Adrenal gland (tissue), 12 donors: Measurements from ENCODE around the gene AMBP. TPM values are rescaled to one million over a fixed set of nuclear protein-coding genes. Genes with fewer than 3 reads are reported as not detected.

Source experiments
- DNase-seq, 7 donors: peaks; one replicate each; pipeline ENCODE4 v3.0.0-alpha.2; 2019 to 2020
- H3K27ac ChIP-seq, 5 donors: fragments of 200-600 bp; sonication (generic) in 4 of 5; 1 replicate in 3 of 5; 2 replicates in 2 of 5; pipeline versions ENCODE4 v1.5.1 to v1.8.0; 2016 to 2020; ENCODE audit warnings: mild to moderate bottlenecking in 1 of 5
- H3K27me3 ChIP-seq: fragments of 200-600 bp; 2 replicates; pipeline ENCODE4 v1.8.0; 2021
- H3K36me3 ChIP-seq, 2 donors: fragments of 200-600 bp; replicated peaks in 1 of 2; 1 replicate in 1 of 2; 2 replicates in 1 of 2; pipeline versions ENCODE4 v1.5.1 to v1.8.0; 2018 to 2022
- H3K4me1 ChIP-seq, 2 donors: fragments of 200-600 bp; replicated peaks in 1 of 2; 1 replicate in 1 of 2; 2 replicates in 1 of 2; pipeline versions ENCODE4 v1.5.1 to v1.8.0; 2018 to 2021
- H3K4me3 ChIP-seq, 4 donors: fragments of 200-600 bp; sonication (generic) in 3 of 4; one replicate each; pipeline ENCODE4 v1.5.1; 2016 to 2018
- H3K9me3 ChIP-seq, 3 donors: fragments of 200-600 bp; sonication (generic) in 1 of 3; replicated peaks in 1 of 3; 1 replicate in 2 of 3; 2 replicates in 1 of 3; pipeline versions ENCODE4 v1.5.1 to v1.8.0; 2016 to 2021
- POLR2A ChIP-seq, 2 donors: fragments of 450-650 bp; IDR thresholded peaks; one replicate each; pipeline ENCODE4 v1.6.1; 2017; ENCODE audit warnings: antibody characterized with exemption in 2 of 2, mild to moderate bottlenecking in 2 of 2, moderate library complexity in 1 of 2
- WGBS, 4 donors: extraction: QIAGEN DNeasy Blood & Tissue Kit in 2 of 4; methylation state at CpG; one replicate each; pipeline versions ENCODE4 v1.1.5 to v1.1.7; 2013 to 2017; 5-methylcytosine and 5-hydroxymethylcytosine counted together
- intact Hi-C, 2 donors: fragments of 100-400 bp; cut with DNase I; formaldehyde crosslinking; loops; one replicate each; pipeline versions ENCODE4 v1.14.1 to v1.15.0; 2022 to 2023
- polyA plus RNA-seq, 3 donors: library from polyadenylated mRNA; stranded (reverse); fragments of 200-250 nt in 2 of 3; fragments of 350-450 nt in 1 of 3; fragmentation: Illumina TruSeq in 1 of 3; extraction: RNeasy Lipid Tissue Mini Kit (QIAGEN cat#74804) in 1 of 3; gene quantifications; one replicate each; pipeline ENCODE4 v1.2.3, GENCODE V29; 2013 to 2014
- total RNA-seq, 9 donors: library from RNA; depleted of rRNA in 4 of 9; stranded (reverse); fragments of >200 nt in 4 of 9; fragments of 120-200 nt in 1 of 9; fragmentation: NEBNext Ultra II Directional in 1 of 9; extraction: Animal tissue kit (Norgen Biotek cat#: 25700) in 1 of 9; gene quantifications; one replicate each; pipeline versions ENCODE4 v1.1.0 to v1.2.4, GENCODE V29; 2013 to 2023
- TF ChIP-seq, protein P1 (sequence below), 6 experiments: fragments of 450-650 bp in 4 of 6; fragments of 200-600 bp in 2 of 6; sonication (generic) in 1 of 6; IDR thresholded peaks; 1 replicate in 5 of 6; 2 replicates in 1 of 6; pipeline versions ENCODE4 v1.5.1 to v1.8.0; 2016 to 2021; ENCODE audit warnings: antibody characterized with exemption in 6 of 6, mild to moderate bottlenecking in 2 of 6, moderate library complexity in 1 of 6
- donor health status: healthy with polysubstance abuse.
- donor health status: Bipolar disorder and iron deficiency.
- donor health status: DM: yes; HTN: yes; CAD: no.
- donor health status: DM: no; HTN: no; CAD: no.
- donor health status: DM: no; HTN: no; CAD: no.
- donor health status: DM: yes; HTN: yes; CAD: no.

AMBP gene
- total and polyA plus RNA-seq, 12 donors: 0.17 to 2.8 (median 0.44) TPM; not detected in 5

DNA sequence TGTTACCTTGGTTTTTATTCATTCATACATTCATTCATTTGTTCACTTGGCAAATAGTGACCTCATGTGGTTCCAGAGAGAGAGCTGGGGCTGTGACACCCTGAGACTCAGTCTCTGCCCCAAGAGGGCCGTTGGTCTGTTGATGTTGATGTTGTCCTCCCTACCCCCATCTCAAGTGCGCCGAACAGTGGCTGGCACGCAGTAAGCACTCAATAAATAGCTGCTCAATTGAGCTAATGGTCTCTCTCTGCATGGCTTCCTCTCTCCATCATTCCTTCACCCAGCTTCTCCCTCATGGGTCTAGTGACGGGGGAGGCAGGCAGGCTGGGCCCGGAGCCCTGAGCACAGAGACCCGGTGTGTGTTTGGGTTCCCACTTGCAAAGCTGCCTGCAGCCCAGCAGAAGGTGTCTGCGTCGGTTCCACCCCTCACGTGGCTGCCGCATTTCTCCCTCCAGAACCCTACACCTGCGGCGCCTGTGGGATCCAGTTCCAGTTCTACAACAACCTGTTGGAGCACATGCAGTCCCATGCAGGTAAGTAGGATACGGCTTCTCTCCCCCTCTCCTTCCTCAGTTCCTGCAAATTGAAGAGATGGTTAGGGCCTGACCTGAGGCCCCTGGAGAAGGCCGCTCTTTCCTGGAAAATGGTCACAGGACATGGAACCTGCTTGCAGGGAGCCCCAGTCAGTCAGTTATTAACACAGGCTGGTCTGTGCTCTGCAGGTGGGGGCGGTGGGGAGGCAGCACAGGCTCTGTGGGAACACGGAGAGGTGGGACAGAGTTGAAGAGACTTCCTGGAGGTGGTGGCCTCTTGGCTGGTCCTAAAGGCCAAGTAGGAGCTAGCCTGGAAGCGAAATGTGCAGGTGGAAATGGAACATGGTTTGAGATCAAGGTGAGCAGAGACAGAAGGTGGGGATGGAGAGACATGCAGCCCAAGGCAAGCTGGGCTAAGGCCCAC, 42.0 kb downstream of the AMBP start:
- Histone ChIP-seq H3K4me1 (no peaks in the 10 kb centered on the region), H3K36me3 (peaks cover 0 to 50% of the 10 kb centered on the region in 2 donors), H3K9me3 (no peaks in the 10 kb centered on the region), H3K27me3 (no peaks in the 10 kb centered on the region), H3K4me3 (no peak overlapping the region), H3K27ac (no peak overlapping the region)
- intact Hi-C loops: no loop called here
- TF ChIP-seq, protein P1, sequence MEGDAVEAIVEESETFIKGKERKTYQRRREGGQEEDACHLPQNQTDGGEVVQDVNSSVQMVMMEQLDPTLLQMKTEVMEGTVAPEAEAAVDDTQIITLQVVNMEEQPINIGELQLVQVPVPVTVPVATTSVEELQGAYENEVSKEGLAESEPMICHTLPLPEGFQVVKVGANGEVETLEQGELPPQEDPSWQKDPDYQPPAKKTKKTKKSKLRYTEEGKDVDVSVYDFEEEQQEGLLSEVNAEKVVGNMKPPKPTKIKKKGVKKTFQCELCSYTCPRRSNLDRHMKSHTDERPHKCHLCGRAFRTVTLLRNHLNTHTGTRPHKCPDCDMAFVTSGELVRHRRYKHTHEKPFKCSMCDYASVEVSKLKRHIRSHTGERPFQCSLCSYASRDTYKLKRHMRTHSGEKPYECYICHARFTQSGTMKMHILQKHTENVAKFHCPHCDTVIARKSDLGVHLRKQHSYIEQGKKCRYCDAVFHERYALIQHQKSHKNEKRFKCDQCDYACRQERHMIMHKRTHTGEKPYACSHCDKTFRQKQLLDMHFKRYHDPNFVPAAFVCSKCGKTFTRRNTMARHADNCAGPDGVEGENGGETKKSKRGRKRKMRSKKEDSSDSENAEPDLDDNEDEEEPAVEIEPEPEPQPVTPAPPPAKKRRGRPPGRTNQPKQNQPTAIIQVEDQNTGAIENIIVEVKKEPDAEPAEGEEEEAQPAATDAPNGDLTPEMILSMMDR (IDR thresholded peaks at IDR 0.05): no peak
- TF ChIP-seq POLR2A (IDR thresholded peaks at IDR 0.05): no peak
- 90 to 96% (median 95%) methylated on average over 16 to 18 of the region's 18 CpGs for WGBS, 4 donors
- peak in 3 of 7 donors; percentile 5 to 45 (median 9) for DNase-seq

DNA sequence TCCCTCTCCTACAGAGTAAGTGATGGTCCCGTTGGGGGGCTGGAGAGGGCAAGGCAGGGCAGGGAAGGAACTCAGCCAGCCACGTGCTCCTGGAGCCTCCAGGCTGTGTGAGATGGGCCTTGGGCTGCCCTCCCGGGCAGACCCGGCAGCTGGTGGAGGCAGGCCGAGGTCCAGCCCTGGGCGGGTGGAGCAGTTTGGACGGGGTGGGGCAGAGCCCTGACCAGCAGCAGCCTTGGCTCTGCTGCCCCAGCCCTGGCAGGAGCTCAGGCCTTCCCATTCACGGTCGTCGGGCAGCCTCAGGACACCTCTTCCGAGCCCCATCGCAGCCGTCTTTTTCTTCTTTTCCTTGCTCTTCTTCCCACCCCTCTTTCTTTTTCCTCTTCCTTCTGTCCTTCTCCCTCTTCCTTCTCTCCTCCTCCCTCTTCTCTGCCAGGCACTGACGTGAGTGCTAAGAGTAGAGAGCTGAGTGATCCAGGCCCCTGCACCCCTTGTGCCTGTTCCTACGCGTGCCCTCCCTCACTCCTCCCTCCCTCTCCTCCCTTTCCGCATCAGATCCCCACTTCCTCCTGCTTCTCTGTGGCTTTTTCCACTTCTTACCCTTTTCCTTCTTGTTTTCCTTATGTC, 42.8 kb downstream of the AMBP start:
- H3K4me1 ChIP-seq: no peaks in the 10 kb centered on the region
- H3K4me3 ChIP-seq: no peak overlapping the region
- H3K27me3 ChIP-seq: no peaks in the 10 kb centered on the region
- intact Hi-C loops: no loop called here
- DNase-seq: peak; percentile 17 to 68 (median 64)
- TF ChIP-seq POLR2A (IDR thresholded peaks at IDR 0.05): no peak
- TF ChIP-seq, protein P1 (IDR thresholded peaks at IDR 0.05): no peak
- H3K36me3 ChIP-seq: peaks cover 0 to 50% of the 10 kb centered on the region in 2 donors
- peak overlapping the region in 1 of 5 donors; percentile 14 for H3K27ac ChIP-seq
- 61 to 65% (median 62%) methylated on average over 11 to 17 of the region's 17 CpGs for WGBS, 4 donors
- no peaks in the 10 kb centered on the region for H3K9me3 ChIP-seq

DNA sequence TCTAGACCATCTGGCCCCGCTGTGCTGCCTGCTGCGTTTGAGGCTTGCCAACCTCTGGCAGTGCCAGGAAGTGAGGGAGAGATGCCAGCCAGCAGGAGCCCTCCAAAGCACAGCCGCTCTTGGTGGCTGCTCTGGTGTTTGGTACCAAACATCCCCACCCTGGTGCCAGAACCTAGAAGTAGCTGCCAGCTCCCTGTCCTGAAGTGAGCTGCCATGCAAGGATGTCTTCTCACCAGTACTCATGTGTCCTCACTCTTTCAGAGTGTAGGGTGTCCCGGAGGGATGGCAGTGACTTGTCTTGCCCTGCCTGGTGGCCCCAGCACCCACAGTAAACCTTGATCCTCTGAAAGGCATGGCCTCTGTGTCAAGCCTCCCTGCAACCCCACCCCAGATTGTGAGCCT, 43.4 kb downstream of the AMBP start:
- peak in 1 of 7 donors; percentile 41 for DNase-seq
- 80 to 91% (median 86%) methylated on average over 3 to 4 of the region's 4 CpGs for WGBS, 4 donors
- no peak overlapping the region for H3K4me3 ChIP-seq
- H3K27me3 ChIP-seq: no peaks in the 10 kb centered on the region
- intact Hi-C loops: no loop called here
- H3K36me3 ChIP-seq: peaks cover 0 to 52% of the 10 kb centered on the region in 2 donors
- H3K4me1 ChIP-seq: no peaks in the 10 kb centered on the region
- H3K27ac ChIP-seq: no peak overlapping the region
- no peak for TF ChIP-seq POLR2A (IDR thresholded peaks at IDR 0.05)
- TF ChIP-seq, protein P1 (IDR thresholded peaks at IDR 0.05): no peak
- H3K9me3 ChIP-seq: no peaks in the 10 kb centered on the region

DNA sequence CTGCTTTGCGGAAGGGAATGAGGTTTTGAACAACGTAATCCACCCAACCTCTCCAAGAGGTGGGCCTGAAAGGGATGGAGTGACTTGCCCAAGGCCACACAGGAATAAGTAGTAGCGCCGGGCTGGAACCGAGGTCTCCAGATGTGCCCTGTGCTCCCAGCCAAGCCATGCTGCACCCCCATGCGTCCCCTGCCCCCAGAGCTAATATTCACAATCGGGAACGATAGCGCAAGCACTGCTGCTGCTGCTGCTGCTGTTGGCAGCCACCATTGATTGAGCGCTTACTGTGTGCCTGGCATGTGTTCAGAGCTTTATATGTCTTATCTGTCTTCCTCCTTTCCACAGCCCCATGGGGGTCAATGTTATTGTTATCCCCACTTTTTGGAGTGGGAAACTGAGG, 43.9 kb downstream of the AMBP start:
- Histone ChIP-seq H3K9me3 (no peaks in the 10 kb centered on the region), H3K27ac (no peak overlapping the region), H3K4me3 (no peak overlapping the region), H3K36me3 (peaks cover 0 to 53% of the 10 kb centered on the region in 2 donors), H3K4me1 (no peaks in the 10 kb centered on the region), H3K27me3 (no peaks in the 10 kb centered on the region)
- intact Hi-C loops: no loop called here
- TF ChIP-seq POLR2A (IDR thresholded peaks at IDR 0.05): no peak
- TF ChIP-seq, protein P1 (IDR thresholded peaks at IDR 0.05): no peak
- 93 to 96% (median 95%) methylated on average over 9 to 10 of the region's 10 CpGs for WGBS, 4 donors
- DNase-seq: peak in 1 of 7 donors; percentile 51
